A673 (cell line): ENCODE data around the gene SLFN11.

Experiments
- CTCF ChIP-seq: fragments of 300-800, 200-600 bp; sonication (generic); conservative IDR thresholded peaks from 2 replicates; pipeline ENCODE4 v1.5.1; 2017; ENCODE audit warnings: low read depth, mild to moderate bottlenecking, antibody characterized with exemption, low read length, moderate library complexity, mixed read lengths
- EZH2 ChIP-seq: fragments of 200-600 bp; sonication (generic); IDR thresholded peaks from 2 replicates; pipeline ENCODE4 v1.6.1; 2017; ENCODE audit warnings: borderline replicate concordance, low read depth, mild to moderate bottlenecking, mixed read lengths, antibody characterized with exemption, low read length; ENCODE audit not compliant: poor library complexity, severe bottlenecking

GRCh38 chr17:35416659-35417058 is 43.2 kb upstream of the SLFN11 start:
- TF ChIP-seq CTCF (no peak), EZH2 (no peak)
